Measurements from ENCODE around the gene TBX15. TPM values are rescaled to one million over a fixed set of nuclear protein-coding genes. Genes with fewer than 3 reads are reported as not detected.

TBX15 gene
- total RNA-seq, 1 donor: under 0.01 TPM

DNA sequence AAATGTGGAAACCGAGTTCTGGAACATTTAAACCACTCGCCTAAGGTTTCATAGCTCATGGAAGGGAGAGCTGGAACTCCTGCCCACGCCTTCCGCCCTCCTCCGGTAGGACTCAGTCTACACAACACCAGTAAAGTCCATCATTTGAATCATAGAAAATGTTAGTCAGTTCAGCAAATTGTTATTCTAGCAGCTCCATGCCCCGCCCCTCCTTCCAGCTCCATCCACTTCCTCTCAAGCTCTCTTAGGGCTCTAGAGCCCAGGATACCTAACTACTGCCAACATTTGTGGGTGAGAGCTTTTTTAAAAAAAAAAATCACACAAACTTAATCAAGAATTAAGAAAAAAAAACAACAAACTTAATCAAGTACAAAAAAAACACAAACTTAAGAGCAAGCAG lies 121.8 kb downstream of the TBX15 start:
- no peak for DNase-seq (ENCODE audit: low read depth)
- TF ChIP-seq, protein P1, sequence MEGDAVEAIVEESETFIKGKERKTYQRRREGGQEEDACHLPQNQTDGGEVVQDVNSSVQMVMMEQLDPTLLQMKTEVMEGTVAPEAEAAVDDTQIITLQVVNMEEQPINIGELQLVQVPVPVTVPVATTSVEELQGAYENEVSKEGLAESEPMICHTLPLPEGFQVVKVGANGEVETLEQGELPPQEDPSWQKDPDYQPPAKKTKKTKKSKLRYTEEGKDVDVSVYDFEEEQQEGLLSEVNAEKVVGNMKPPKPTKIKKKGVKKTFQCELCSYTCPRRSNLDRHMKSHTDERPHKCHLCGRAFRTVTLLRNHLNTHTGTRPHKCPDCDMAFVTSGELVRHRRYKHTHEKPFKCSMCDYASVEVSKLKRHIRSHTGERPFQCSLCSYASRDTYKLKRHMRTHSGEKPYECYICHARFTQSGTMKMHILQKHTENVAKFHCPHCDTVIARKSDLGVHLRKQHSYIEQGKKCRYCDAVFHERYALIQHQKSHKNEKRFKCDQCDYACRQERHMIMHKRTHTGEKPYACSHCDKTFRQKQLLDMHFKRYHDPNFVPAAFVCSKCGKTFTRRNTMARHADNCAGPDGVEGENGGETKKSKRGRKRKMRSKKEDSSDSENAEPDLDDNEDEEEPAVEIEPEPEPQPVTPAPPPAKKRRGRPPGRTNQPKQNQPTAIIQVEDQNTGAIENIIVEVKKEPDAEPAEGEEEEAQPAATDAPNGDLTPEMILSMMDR (IDR thresholded peaks at IDR 0.05; ENCODE audit: insufficient read depth, low read depth, low read length): no peak
- H3K4me3 ChIP-seq (ENCODE audit: low read depth, low read length): no peak overlapping the region

DNA sequence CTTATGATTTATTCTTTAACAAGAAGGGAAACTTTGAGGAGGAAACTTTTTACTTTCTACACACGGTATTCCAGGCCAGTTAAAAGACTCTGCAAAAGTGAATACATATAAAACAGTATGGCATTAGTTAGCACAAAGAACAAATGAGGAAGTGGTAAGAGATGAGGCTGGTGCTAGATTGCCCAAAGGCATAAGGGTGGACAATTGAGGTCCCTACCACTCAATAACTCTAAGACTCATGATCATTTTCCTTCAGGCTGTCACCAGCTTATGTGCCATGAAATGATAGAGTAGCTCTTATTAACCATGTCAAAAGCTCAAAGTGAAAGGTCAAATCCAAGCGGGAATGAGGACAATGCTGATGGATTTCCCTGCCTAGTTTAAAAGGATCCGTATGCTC lies 124.5 kb downstream of the TBX15 start:
- no peak overlapping the region for H3K4me3 ChIP-seq (ENCODE audit: low read depth, low read length)
- TF ChIP-seq, protein P1 (IDR thresholded peaks at IDR 0.05; ENCODE audit: insufficient read depth, low read depth, low read length): no peak
- DNase-seq (ENCODE audit: low read depth): no peak

DNA sequence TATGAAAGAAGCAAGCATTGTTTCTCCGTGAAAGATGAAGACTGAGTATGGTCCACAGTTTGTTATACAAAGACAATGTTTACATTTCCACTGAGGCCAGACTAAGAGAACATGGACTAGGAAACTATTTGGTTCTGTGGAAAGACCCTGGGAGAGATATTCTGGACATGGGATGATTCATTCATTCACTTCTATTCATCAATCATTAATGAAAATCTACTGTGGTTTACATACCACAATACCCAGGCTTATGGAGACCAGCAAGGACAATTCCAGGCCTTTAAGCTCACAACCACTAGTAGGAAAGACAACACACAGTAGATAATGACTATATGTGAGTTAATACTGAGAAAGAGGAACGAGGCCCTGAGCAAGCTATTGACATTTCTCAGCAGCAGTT lies 125.4 kb downstream of the TBX15 start:
- TF ChIP-seq, protein P1 (IDR thresholded peaks at IDR 0.05; ENCODE audit: insufficient read depth, low read depth, low read length): no peak
- no peak for DNase-seq (ENCODE audit: low read depth)
- no peak overlapping the region for H3K4me3 ChIP-seq (ENCODE audit: low read depth, low read length)

DNA sequence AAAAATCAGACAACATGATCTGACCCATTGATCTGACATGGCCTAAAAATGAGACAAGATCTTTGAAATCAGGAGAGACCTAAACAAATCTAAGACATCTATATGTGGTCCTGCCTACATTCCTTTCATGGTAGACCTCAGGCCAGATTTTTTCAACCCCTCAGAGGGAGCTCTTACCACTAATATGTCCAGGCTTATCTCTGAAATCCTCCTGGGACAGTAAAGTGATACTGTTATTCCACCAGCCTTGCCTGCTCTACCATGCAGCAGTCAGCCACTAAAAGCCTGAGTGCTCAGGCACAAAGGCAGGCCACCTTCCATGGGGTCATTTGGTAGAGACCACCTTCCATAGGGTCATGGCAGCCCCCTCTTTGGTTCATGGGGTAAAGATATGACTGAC lies 126.9 kb downstream of the TBX15 start:
- TF ChIP-seq, protein P1 (IDR thresholded peaks at IDR 0.05; ENCODE audit: insufficient read depth, low read depth, low read length): no peak
- no peak overlapping the region for H3K4me3 ChIP-seq (ENCODE audit: low read depth, low read length)
- no peak for DNase-seq (ENCODE audit: low read depth)

DNA sequence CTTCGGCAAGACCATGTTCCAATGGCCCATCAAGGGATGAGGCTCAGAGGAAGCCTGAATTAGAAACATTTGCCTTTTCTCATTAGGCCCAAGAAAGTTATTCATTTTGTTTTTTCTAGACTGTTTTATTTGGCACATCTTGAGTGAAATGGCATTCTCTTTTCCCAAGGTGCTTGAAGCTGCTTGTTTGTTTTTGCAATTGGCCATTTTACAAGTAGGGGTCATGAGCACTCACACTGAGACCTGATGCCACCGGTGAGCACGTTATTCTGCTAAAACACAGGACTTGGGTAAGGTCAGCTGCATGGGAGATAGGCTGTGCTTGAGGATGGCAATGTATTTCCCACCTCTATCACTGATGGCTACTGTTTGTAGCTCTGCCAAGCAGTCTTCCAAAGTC lies 128.1 kb downstream of the TBX15 start:
- TF ChIP-seq, protein P1 (IDR thresholded peaks at IDR 0.05; ENCODE audit: insufficient read depth, low read depth, low read length): no peak
- no peak for DNase-seq (ENCODE audit: low read depth)
- H3K4me3 ChIP-seq (ENCODE audit: low read depth, low read length): no peak overlapping the region

DNA sequence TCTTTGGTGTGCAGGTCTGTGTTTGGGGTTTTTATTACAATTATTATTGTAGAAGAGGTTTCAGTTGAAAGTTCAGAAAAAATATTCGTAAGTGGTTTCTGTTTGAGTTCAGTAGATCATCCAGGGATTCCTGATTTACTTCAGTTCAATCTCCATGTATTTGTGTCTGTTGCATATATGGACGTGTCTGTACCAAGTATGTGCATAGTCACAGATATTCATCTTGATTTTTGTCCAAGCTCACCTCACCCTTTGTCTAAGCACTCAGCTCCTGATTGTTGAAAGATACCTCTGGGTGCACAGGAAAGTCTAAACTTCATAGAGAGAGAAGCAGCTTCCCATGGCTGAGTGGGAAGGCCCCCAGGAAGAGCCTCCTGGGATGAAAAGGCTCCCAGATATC lies 141.7 kb downstream of the TBX15 start:
- H3K4me3 ChIP-seq (ENCODE audit: low read depth, low read length): no peak overlapping the region
- TF ChIP-seq, protein P1 (IDR thresholded peaks at IDR 0.05; ENCODE audit: insufficient read depth, low read depth, low read length): no peak
- DNase-seq (ENCODE audit: low read depth): no peak

DNA sequence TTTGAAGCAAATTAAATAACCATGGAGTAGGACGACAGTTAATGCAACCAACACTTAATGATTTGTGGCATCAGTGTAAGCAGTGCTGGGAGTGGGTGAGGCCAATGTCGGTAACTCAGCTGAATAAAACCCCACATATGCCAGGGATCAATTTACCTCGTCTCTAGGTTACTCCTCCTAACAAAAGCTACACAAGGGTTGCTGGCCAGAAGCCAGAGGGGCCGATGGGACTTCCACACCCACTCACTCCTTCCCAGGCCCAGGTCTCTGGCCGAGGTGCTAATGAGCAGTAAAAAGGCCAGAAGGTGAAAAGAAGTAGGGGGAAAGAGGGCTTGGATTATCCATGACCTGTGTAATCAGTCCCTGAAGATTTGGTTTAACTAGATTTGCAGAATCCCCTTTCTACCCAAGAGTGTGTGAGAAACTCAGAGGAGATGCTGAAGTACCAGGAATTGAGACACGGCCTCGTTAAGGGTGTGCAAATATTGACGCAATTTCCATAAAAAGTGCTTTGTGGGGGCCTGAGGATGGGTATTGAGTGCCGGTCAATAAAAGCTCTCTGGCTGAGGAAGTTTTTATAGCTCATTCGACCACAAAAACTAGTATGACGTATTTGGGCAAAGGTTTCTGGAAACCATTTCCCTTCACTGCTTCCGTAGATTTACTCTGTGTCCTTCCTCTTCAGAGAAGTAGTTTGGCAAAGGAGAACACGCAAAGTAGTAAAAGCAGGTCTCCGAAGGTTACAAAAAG lies 145.5 kb downstream of the TBX15 start:
- TF ChIP-seq, protein P1 (IDR thresholded peaks at IDR 0.05; ENCODE audit: insufficient read depth, low read depth, low read length): no peak
- H3K4me3 ChIP-seq (ENCODE audit: low read depth, low read length): no peak overlapping the region
- DNase-seq (ENCODE audit: low read depth): no peak

Measured in fibroblast of villous mesenchyme (primary cell).